Colonic mucosa (tissue), 4 donors: ENCODE measurements around the gene FRMD3. TPM values are rescaled to one million over a fixed set of nuclear protein-coding genes. Genes with fewer than 3 reads are reported as not detected.

Experiments
- DNase-seq: peaks from one replicate; pipeline ENCODE4 v3.0.0-alpha.2; 2020
- H3K27ac ChIP-seq: fragments of 200-600 bp; one replicate; pipeline ENCODE4 v1.8.0; 2021
- H3K27me3 ChIP-seq: fragments of 200-600 bp; one replicate; pipeline ENCODE4 v1.8.0; 2021
- H3K36me3 ChIP-seq: fragments of 200-600 bp; one replicate; pipeline ENCODE4 v1.8.0; 2021
- H3K4me1 ChIP-seq: fragments of 200-600 bp; one replicate; pipeline ENCODE4 v1.8.0; 2021; ENCODE audit warnings: mild to moderate bottlenecking
- H3K4me3 ChIP-seq: fragments of 200-600 bp; one replicate; pipeline ENCODE4 v1.8.0; 2021
- H3K9ac ChIP-seq, 2 donors: one replicate each; pipeline ENCODE4 v1.7.0; 2013; ENCODE audit warnings: control low read depth in 2 of 2, low read depth in 2 of 2, low read length in 2 of 2
- H3K9me3 ChIP-seq: fragments of 200-600 bp; one replicate; pipeline ENCODE4 v1.8.0; 2021
- intact Hi-C: fragments of 100-400 bp; cut with DNase I; formaldehyde crosslinking; loops from one replicate; pipeline ENCODE4 v1.14.1; 2022
- total RNA-seq, 2 donors: library from RNA; stranded (reverse); fragmentation: NEBNext Ultra II Directional in 1 of 2; extraction: Animal tissue kit (Norgen Biotek cat#: 25700) in 1 of 2; gene quantifications; one replicate each; pipeline ENCODE4 v1.2.1, GENCODE V29; 2021
- TF ChIP-seq, protein P1 (sequence below): fragments of 200-600 bp; IDR thresholded peaks from one replicate; pipeline ENCODE4 v1.8.0; 2022; ENCODE audit warnings: antibody characterized with exemption, mild to moderate bottlenecking
- donor health status: healthy.
- donor health status: DM: no; HTN: no; CAD: no.
- donor health status: DM: no; HTN: no; CAD: no.

FRMD3 gene
- total RNA-seq, 2 donors from 2014 or later, result 14.7 to 21.3 TPM

DNA sequence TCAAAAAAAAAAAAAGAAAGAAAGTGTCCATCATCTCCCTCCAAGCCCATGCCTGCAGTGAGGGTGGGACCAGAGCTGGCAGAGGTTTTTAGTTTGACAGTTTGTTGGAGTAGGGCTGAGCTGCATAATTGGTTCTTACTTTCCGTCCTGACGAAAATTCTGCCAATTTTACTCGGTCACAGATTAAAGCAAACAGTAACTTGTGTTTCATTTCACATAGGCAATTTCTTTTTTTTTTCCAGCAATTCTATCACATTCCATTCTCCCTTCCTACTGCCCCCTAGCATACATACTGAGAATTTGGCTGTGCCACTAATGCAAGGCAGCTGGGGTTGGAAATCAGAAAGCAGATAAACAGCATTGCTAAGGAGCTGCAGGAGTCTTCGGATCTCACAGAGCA lies 132.4 kb downstream of the FRMD3 start:
- TF ChIP-seq, protein P1, sequence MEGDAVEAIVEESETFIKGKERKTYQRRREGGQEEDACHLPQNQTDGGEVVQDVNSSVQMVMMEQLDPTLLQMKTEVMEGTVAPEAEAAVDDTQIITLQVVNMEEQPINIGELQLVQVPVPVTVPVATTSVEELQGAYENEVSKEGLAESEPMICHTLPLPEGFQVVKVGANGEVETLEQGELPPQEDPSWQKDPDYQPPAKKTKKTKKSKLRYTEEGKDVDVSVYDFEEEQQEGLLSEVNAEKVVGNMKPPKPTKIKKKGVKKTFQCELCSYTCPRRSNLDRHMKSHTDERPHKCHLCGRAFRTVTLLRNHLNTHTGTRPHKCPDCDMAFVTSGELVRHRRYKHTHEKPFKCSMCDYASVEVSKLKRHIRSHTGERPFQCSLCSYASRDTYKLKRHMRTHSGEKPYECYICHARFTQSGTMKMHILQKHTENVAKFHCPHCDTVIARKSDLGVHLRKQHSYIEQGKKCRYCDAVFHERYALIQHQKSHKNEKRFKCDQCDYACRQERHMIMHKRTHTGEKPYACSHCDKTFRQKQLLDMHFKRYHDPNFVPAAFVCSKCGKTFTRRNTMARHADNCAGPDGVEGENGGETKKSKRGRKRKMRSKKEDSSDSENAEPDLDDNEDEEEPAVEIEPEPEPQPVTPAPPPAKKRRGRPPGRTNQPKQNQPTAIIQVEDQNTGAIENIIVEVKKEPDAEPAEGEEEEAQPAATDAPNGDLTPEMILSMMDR, result no peak
- no peak for DNase-seq
- H3K36me3 ChIP-seq, result no peaks in the 10 kb centered on the region
- no peak overlapping the region for H3K4me3 ChIP-seq
- intact Hi-C loops, result no loop called here
- no peaks in the 10 kb centered on the region for H3K27me3 ChIP-seq
- H3K9ac ChIP-seq, result no peak overlapping the region
- H3K4me1 ChIP-seq, result no peaks in the 10 kb centered on the region
- H3K27ac ChIP-seq, result no peak overlapping the region
- H3K9me3 ChIP-seq, result no peaks in the 10 kb centered on the region

DNA sequence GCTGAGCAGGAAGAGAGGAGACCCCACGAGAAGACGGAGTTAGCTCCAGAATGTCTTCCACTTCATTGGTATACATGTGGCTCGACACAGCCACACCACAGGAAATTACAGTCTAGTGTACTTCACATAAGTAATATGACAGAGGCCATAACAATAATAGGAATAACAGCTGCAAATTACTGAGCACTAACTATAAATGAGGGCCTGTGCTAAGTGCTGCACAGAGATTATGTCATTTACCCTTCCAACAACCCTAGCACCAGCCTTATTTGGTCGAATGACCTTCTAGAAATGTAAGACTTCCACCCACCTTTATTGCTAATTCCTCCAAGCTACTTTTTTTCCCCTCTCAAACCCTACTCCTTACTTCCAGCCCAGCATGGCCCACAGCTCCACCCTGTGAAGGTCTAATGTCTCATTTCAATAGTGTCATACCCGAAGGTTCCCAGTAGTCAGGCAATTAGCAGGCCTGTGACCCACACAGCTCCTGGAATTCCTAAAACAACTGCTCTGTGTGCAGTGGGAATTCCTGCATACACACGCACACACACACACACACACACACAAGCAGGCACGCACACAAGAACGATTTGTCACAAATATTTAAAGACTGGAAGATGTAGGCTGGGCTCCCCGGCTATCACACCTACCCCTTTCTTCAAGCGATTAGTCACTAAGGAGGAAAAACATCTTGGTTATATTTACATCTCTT lies 134.5 kb downstream of the FRMD3 start:
- intact Hi-C loops, result no loop called here
- Histone ChIP-seq H3K4me1 (no peaks in the 10 kb centered on the region), H3K27ac (no peak overlapping the region), H3K27me3 (no peaks in the 10 kb centered on the region), H3K36me3 (no peaks in the 10 kb centered on the region), H3K9me3 (no peaks in the 10 kb centered on the region), H3K9ac (no peak overlapping the region), H3K4me3 (no peak overlapping the region)
- DNase-seq, result no peak
- TF ChIP-seq, protein P1, result no peak

DNA sequence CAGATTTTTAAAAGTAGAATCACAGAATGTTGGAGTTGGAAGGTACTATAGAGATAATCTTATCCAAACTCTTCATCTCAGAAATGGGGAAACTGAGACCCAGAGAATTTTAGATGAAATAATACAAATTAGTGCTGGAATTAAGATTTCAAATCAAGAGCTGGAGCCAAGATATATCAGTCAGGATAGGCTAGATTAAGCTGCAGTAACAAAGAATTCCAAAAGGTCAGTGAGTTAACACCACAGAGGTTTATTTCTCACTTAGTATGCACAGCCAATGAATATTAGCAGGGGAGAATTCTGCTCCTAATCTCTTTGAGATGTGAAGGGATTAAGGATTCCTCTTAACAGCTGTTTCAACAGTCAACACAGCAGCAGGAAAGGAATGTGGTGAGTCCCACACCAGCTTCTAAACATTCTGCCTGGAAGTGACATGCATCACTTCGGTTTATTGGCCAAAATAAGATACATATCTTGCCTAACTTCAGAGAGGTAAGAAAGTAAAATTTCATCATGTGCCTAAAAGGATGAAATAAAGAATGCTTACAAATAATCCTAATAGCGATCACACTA lies 136.8 kb downstream of the FRMD3 start:
- no peak overlapping the region for H3K4me3 ChIP-seq
- intact Hi-C loops, result no loop called here
- H3K9me3 ChIP-seq, result no peaks in the 10 kb centered on the region
- H3K27ac ChIP-seq, result no peak overlapping the region
- no peak overlapping the region for H3K9ac ChIP-seq
- no peak for DNase-seq
- TF ChIP-seq, protein P1, result no peak
- H3K4me1 ChIP-seq, result no peaks in the 10 kb centered on the region
- no peaks in the 10 kb centered on the region for H3K36me3 ChIP-seq
- H3K27me3 ChIP-seq, result no peaks in the 10 kb centered on the region

DNA sequence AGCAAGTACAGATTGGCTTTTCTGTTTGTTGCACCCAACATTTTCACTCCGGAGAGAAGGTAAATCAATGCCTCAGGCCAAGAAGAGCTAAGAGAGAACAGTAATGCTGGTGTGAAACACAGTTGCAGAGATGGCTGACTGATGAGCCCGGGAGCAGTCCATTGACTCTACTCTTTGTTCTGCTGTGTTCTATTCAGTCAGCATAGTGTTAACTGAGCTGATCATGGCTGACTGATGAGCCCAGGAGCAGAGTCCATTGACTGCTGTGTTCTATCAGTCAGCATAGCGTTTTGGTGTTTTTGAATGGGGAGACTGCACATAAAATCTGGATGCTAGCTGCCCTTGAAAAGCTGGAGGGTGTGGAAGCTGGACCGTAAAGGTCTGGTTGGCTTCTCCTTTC lies 141.4 kb downstream of the FRMD3 start:
- intact Hi-C loops, result no loop called here
- Histone ChIP-seq H3K36me3 (no peaks in the 10 kb centered on the region), H3K4me1 (no peaks in the 10 kb centered on the region), H3K27me3 (no peaks in the 10 kb centered on the region), H3K27ac (no peak overlapping the region), H3K9ac (no peak overlapping the region), H3K4me3 (no peak overlapping the region), H3K9me3 (no peaks in the 10 kb centered on the region)
- TF ChIP-seq, protein P1, result no peak
- DNase-seq, result no peak

DNA sequence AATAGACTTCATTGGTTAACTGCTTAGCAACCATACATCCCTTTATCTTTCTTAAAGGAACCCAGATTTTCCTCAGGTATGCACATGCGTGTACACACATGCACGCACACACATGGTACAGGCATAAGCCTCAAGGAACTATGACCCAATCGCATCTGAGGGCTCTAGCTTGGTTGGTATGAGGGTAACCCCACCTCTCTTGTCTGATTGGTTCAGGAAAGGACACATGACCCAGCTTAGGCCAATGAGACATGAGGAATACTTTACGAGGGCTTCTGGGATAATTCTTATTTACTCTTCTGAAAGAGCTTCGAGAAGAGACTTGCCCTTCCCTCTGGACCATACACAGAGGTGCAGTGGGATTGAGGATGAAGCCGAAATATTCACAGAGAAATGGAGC lies 141.9 kb downstream of the FRMD3 start:
- intact Hi-C loops, result no loop called here
- Histone ChIP-seq H3K4me3 (no peak overlapping the region), H3K27me3 (no peaks in the 10 kb centered on the region), H3K9ac (no peak overlapping the region), H3K4me1 (no peaks in the 10 kb centered on the region), H3K9me3 (no peaks in the 10 kb centered on the region), H3K36me3 (no peaks in the 10 kb centered on the region), H3K27ac (no peak overlapping the region)
- no peak for DNase-seq
- TF ChIP-seq, protein P1, result no peak
